Suprapubic skin (tissue), 4 donors: ENCODE results near the gene CLASP1.

Experiments
- EP300 ChIP-seq: sonication (generic); formaldehyde crosslinking; IDR thresholded peaks from one replicate; pipeline ENCODE4 v1.6.1; 2017; ENCODE audit warnings: antibody characterized with exemption
- POLR2A ChIP-seq, 2 donors: fragments of 450-650 bp; IDR thresholded peaks; one replicate each; pipeline ENCODE4 v1.6.1; 2017; ENCODE audit warnings: antibody characterized with exemption in 2 of 2, mild to moderate bottlenecking in 2 of 2, moderate library complexity in 2 of 2
- POLR2AphosphoS5 ChIP-seq, 3 donors: sonication (generic); formaldehyde crosslinking; IDR thresholded peaks; one replicate each; pipeline ENCODE4 v1.6.1; 2017; ENCODE audit warnings: antibody characterized with exemption in 3 of 3
- TF ChIP-seq, protein P1 (sequence below), 2 donors: fragments of 200-600 bp in 1 of 2; fragments of 450-650 bp in 1 of 2; sonication (generic) in 1 of 2; IDR thresholded peaks; one replicate each; pipeline ENCODE4 v1.5.1; 2016 to 2019; ENCODE audit warnings: antibody characterized with exemption in 2 of 2, mild to moderate bottlenecking in 1 of 2, moderate library complexity in 1 of 2

DNA sequence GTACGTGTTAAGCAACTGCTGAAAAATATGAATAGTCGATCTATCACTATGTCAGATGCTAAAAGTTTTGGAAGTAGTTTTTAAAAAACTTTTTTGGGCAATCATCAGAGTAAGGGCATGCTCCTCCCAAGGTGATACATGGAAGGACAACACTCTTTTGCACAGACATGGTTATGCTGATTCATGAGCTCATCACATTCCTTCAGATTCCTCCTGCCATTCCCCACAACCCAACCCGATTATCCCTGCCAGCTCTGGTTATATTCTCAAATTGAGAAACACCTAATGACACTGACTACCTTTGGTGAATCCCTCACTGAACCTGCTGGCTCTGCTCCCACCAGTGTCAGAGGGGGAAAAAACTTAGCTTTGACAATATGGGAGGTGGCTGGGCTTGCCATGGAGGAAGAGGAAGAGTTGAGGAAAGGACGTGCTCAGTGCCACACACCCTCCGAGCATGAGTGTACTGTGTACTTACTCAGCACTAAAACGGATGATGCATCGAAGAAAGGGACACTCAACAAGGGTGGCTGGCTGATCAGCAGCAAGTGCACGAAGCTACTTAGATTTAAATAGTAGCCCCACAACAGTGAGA, 202.5 kb downstream of the CLASP1 start:
- TF ChIP-seq POLR2A (IDR thresholded peaks at IDR 0.05) (no peak), POLR2AphosphoS5 (IDR thresholded peaks at IDR 0.05) (no peak), EP300 (no peak)
- TF ChIP-seq, protein P1, sequence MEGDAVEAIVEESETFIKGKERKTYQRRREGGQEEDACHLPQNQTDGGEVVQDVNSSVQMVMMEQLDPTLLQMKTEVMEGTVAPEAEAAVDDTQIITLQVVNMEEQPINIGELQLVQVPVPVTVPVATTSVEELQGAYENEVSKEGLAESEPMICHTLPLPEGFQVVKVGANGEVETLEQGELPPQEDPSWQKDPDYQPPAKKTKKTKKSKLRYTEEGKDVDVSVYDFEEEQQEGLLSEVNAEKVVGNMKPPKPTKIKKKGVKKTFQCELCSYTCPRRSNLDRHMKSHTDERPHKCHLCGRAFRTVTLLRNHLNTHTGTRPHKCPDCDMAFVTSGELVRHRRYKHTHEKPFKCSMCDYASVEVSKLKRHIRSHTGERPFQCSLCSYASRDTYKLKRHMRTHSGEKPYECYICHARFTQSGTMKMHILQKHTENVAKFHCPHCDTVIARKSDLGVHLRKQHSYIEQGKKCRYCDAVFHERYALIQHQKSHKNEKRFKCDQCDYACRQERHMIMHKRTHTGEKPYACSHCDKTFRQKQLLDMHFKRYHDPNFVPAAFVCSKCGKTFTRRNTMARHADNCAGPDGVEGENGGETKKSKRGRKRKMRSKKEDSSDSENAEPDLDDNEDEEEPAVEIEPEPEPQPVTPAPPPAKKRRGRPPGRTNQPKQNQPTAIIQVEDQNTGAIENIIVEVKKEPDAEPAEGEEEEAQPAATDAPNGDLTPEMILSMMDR (IDR thresholded peaks at IDR 0.05): no peak
